AG04450 (cell line): Measurements from ENCODE around the gene OR52A1. TPM values are rescaled to one million over a fixed set of nuclear protein-coding genes. Genes with fewer than 3 reads are reported as not detected.

Experiments used
- CTCF ChIA-PET: fragments of 300-600, 350-600 bp; formaldehyde crosslinking; extraction: SDS; loops from one replicate; lab custom pipeline; 2022; ENCODE audit warnings: antibody characterized with exemption, inconsistent platforms; lab: Charles Lee
- POLR2A ChIA-PET: fragments of 350-600 bp; formaldehyde crosslinking; extraction: SDS; loops from one replicate; lab custom pipeline; 2021; ENCODE audit warnings: antibody characterized with exemption, inconsistent platforms; lab: Yijun Ruan, JAX
- DNase-seq: peaks from one replicate; pipeline ENCODE4 v3.0.0-alpha.2; 2011; ENCODE audit warnings: low read depth, low spot score
- H3K27ac ChIP-seq: one replicate; pipeline ENCODE4 v1.5.1; 2012; ENCODE audit warnings: low read depth, low read length, control low read depth
- H3K27me3 ChIP-seq: one replicate; pipeline ENCODE4 v1.6.0; 2012; ENCODE audit warnings: low read length; ENCODE audit not compliant: control insufficient read depth, insufficient read depth
- H3K4me3 ChIP-seq: 2 replicates; pipeline ENCODE4 v1.5.1; 2011; ENCODE audit warnings: mild to moderate bottlenecking, low read depth, low read length, control low read depth
- H3K9me3 ChIP-seq: 2 replicates; pipeline ENCODE4 v1.5.1; 2012; ENCODE audit warnings: low read length; ENCODE audit not compliant: control insufficient read depth, insufficient read depth
- polyA plus RNA-seq: library from polyadenylated mRNA; depleted of rRNA; stranded (reverse); fragments of >200 nt; gene quantifications from 2 replicates; pipeline ENCODE4 v1.2.3, GENCODE V29; 2011
- TF ChIP-seq, protein P1 (sequence below): IDR thresholded peaks from 2 replicates; pipeline ENCODE4 v1.5.1; 2011; ENCODE audit warnings: low read depth, low read length, control low read depth, inconsistent platforms

Gene OR52A1
- polyA plus RNA-seq, 1 experiment = not detected

DNA sequence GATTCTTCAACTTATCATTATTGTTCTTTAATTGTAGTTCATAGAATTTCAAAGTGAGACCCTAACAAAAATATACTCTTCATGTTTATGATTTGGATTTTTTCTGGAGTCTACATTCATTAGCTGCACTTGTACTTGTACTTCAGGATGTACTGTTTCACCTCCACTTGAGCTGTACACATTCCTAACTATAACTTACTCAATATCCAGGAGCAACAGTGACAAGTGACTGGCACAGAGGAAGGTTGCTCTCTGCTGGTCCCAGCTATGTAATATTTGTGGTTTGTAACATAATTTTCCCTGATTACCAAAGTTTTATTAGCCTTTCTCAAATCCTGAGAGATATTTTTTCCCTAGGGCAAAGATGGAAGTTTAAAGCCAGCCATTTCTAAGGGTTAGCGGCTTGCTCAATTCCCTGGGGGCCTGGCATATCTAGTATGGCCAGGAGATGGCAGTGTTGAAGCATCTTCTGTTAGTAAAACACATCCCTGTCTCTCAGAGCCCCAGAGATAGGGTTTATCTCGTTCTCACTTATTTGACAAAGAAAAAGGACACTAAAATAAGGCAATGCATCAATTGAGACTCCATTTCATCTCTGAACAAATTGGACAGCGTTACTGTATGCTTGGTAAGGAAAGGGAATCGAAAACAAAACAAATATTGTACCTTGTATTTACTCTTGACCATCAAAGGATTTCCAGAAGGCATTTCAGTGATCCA, 30.6 kb downstream of the OR52A1 start:
- peak; percentile 54 for DNase-seq
- Histone ChIP-seq H3K4me3 (no peak overlapping the region), H3K9me3 (no peaks in the 10 kb centered on the region), H3K27ac (no peak overlapping the region), H3K27me3 (no peaks in the 10 kb centered on the region)
- POLR2A ChIA-PET = interaction anchor here (1.1 kb wide), 1 partner anchor 246 kb away, joined by 3 read pairs; no protein-coding TSS in a partner anchor
- CTCF ChIA-PET = interaction anchor here (0.5 to 3.7 kb wide), 41 partner anchors 8 to 693 kb away, joined by 3 to 82 read pairs (median 4); partner anchors contain the start of genes OR51A4, OR51B5, OR51M1 and OR52A1
- TF ChIP-seq, protein P1, sequence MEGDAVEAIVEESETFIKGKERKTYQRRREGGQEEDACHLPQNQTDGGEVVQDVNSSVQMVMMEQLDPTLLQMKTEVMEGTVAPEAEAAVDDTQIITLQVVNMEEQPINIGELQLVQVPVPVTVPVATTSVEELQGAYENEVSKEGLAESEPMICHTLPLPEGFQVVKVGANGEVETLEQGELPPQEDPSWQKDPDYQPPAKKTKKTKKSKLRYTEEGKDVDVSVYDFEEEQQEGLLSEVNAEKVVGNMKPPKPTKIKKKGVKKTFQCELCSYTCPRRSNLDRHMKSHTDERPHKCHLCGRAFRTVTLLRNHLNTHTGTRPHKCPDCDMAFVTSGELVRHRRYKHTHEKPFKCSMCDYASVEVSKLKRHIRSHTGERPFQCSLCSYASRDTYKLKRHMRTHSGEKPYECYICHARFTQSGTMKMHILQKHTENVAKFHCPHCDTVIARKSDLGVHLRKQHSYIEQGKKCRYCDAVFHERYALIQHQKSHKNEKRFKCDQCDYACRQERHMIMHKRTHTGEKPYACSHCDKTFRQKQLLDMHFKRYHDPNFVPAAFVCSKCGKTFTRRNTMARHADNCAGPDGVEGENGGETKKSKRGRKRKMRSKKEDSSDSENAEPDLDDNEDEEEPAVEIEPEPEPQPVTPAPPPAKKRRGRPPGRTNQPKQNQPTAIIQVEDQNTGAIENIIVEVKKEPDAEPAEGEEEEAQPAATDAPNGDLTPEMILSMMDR = peak; percentile 95

- no peak overlapping the region for H3K4me3 ChIP-seq
- H3K9me3 ChIP-seq = no peaks in the 10 kb centered on the region
- TF ChIP-seq, protein P1 = no peak
- no peak overlapping the region for H3K27ac ChIP-seq
- no peak for DNase-seq
- H3K27me3 ChIP-seq = no peaks in the 10 kb centered on the region
- ChIA-PET CTCF (interaction anchor here (1.0 to 1.2 kb wide), 3 partner anchors 263 to 482 kb away, joined by 3 read pairs; no protein-coding TSS in a partner anchor), POLR2A (no interaction called here)
These were observed 35.7 kb downstream of the OR52A1 start for GRCh38 chr11:5118893-5119292.

DNA sequence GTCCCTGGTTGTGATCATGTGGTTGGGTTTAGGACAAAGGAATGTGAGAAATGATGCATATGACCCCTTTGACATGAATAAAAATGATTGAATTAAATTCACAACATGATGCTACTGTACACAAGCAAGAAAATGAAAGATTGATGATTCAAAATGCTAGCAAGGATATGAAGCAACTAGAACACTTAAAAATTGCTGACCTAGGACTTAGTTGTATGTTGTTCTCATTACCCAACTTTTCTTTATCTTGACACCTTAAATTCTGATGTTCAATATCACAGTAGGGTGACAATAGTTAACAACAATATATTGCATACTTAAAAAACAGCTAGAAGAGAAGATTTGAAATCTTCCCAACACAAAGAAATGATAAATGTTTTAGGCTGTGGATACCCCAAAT, 37.0 kb downstream of the OR52A1 start:
- no peak overlapping the region for H3K27ac ChIP-seq
- DNase-seq = no peak
- H3K27me3 ChIP-seq = no peaks in the 10 kb centered on the region
- H3K4me3 ChIP-seq = no peak overlapping the region
- H3K9me3 ChIP-seq = no peaks in the 10 kb centered on the region
- POLR2A ChIA-PET = no interaction called here
- TF ChIP-seq, protein P1 = no peak
- CTCF ChIA-PET = no interaction called here

DNA sequence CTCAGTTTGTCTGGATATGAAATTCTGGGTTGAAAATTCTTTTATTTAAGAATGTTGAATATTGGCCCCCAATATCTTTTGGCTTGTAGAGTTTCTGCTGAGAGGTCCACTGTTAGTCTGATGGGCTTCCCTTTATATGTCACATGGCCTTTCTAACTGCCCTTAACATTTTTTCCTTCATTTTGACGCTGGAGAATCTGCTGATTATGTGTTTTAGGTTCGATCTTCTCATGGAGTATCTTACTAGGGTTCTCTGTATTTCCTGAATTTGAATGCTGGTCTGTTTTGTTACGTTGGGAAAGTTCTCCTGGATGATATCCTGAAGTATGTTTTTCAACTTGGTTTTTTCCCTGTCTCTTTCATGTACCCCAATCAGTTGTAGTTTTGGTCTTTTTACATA, 39.2 kb downstream of the OR52A1 start:
- TF ChIP-seq, protein P1 = no peak
- Histone ChIP-seq H3K4me3 (no peak overlapping the region), H3K27ac (no peak overlapping the region), H3K27me3 (no peaks in the 10 kb centered on the region), H3K9me3 (no peaks in the 10 kb centered on the region)
- ChIA-PET POLR2A (no interaction called here), CTCF (interaction anchor here (0.7 to 1.7 kb wide), 3 partner anchors 8 to 488 kb away, joined by 4 to 5 read pairs (median 5); no protein-coding TSS in a partner anchor)
- no peak for DNase-seq

DNA sequence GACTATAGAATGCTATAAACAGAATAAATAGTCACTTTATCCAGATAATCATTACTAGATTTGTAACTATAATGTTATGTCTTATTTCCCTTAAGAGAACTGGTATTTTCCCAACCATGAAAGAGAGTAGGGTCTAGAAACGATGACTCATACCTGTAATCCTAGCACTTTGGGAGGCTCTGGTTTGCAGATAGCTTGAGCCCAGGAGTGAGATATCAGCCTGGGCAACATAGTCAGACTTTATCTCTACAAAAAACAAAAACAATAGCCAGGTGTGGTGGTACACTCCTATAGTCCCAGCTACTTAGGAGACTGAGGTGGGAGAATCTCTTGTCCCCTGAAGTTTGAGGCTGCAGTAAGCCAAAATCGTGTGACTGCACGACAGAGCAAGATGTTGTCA, 47.3 kb downstream of the OR52A1 start:
- ChIA-PET CTCF (no interaction called here), POLR2A (no interaction called here)
- no peaks in the 10 kb centered on the region for H3K27me3 ChIP-seq
- DNase-seq = no peak
- no peak overlapping the region for H3K4me3 ChIP-seq
- H3K9me3 ChIP-seq = no peaks in the 10 kb centered on the region
- TF ChIP-seq, protein P1 = no peak
- no peak overlapping the region for H3K27ac ChIP-seq
